ENCODE measurements around the gene GBX2.

Gene GBX2

GRCh38 chr2:236211296-236211695 lies 43.1 kb upstream of the GBX2 start:
- Histone ChIP-seq H3K9me3 (ENCODE audit: control extremely low read depth in 1 of 5, control insufficient read depth in 4 of 5, insufficient read depth in 2 of 5, low read depth in 1 of 5, low read length in 4 of 5) (peaks cover 0 to 10% (median 0%) of the 10 kb centered on the region in 5 experiments), H3K27me3 (replicated peaks in 2 of 5; ENCODE audit: control insufficient read depth in 4 of 5, insufficient read depth in 5 of 5, low read length in 4 of 5) (peaks cover 2 to 74% (median 15%) of the 10 kb centered on the region in 5 experiments), H3K4me1 (ENCODE audit: control extremely low read depth in 1 of 4, control insufficient read depth in 4 of 4, insufficient read depth in 4 of 4, low read length in 3 of 4) (no peaks in the 10 kb centered on the region), H3K4me3 (ENCODE audit: control insufficient read depth in 1 of 7, extremely low read depth in 1 of 7, insufficient read depth in 4 of 7, low read depth in 2 of 7, low read length in 6 of 7) (no peak overlapping the region), H3K27ac (ENCODE audit: insufficient read depth in 1 of 2, low read depth in 1 of 2, low read length in 2 of 2, poor library complexity in 1 of 2, severe bottlenecking in 2 of 2) (no peak overlapping the region), H3K36me3 (ENCODE audit: control insufficient read depth in 4 of 4, insufficient read depth in 4 of 4, low read length in 3 of 4) (no peaks in the 10 kb centered on the region)
- CTCF ChIA-PET, result no interaction called here
- 90% methylated on average over 25 of the region's 25 CpGs for WGBS (ENCODE audit: insufficient coverage)
- POLR2A ChIA-PET, result no interaction called here
- DNase-seq, result no peak

- H3K36me3 ChIP-seq (ENCODE audit: control insufficient read depth in 4 of 4, insufficient read depth in 4 of 4, low read length in 3 of 4), result no peaks in the 10 kb centered on the region
- H3K4me1 ChIP-seq (ENCODE audit: control extremely low read depth in 1 of 4, control insufficient read depth in 4 of 4, insufficient read depth in 4 of 4, low read length in 3 of 4), result no peaks in the 10 kb centered on the region
- H3K4me3 ChIP-seq (ENCODE audit: control insufficient read depth in 1 of 7, extremely low read depth in 1 of 7, insufficient read depth in 4 of 7, low read depth in 2 of 7, low read length in 6 of 7), result no peak overlapping the region
- 89% methylated on average over 8 of the region's 8 CpGs for WGBS (ENCODE audit: insufficient coverage)
- H3K27me3 ChIP-seq (replicated peaks in 2 of 5; ENCODE audit: control insufficient read depth in 4 of 5, insufficient read depth in 5 of 5, low read length in 4 of 5), result peaks cover 2 to 70% (median 12%) of the 10 kb centered on the region in 5 experiments
- ChIA-PET CTCF (no interaction called here), POLR2A (no interaction called here)
- no peak overlapping the region for H3K27ac ChIP-seq (ENCODE audit: insufficient read depth in 1 of 2, low read depth in 1 of 2, low read length in 2 of 2, poor library complexity in 1 of 2, severe bottlenecking in 2 of 2)
- H3K9me3 ChIP-seq (ENCODE audit: control extremely low read depth in 1 of 5, control insufficient read depth in 4 of 5, insufficient read depth in 2 of 5, low read depth in 1 of 5, low read length in 4 of 5), result peaks cover 0 to 14% (median 2%) of the 10 kb centered on the region in 5 experiments
- no peak for DNase-seq
Measured at GRCh38 chr2:236210536-236210935, 42.4 kb upstream of the GBX2 start.

GRCh38 chr2:236209996-236210395 lies 41.8 kb upstream of the GBX2 start:
- Histone ChIP-seq H3K27ac (ENCODE audit: insufficient read depth in 1 of 2, low read depth in 1 of 2, low read length in 2 of 2, poor library complexity in 1 of 2, severe bottlenecking in 2 of 2) (no peak overlapping the region), H3K36me3 (ENCODE audit: control insufficient read depth in 4 of 4, insufficient read depth in 4 of 4, low read length in 3 of 4) (no peaks in the 10 kb centered on the region), H3K27me3 (replicated peaks in 2 of 5; ENCODE audit: control insufficient read depth in 4 of 5, insufficient read depth in 5 of 5, low read length in 4 of 5) (peaks cover 2 to 68% (median 10%) of the 10 kb centered on the region in 5 experiments), H3K9me3 (ENCODE audit: control extremely low read depth in 1 of 5, control insufficient read depth in 4 of 5, insufficient read depth in 2 of 5, low read depth in 1 of 5, low read length in 4 of 5) (peaks cover 0 to 17% (median 2%) of the 10 kb centered on the region in 5 experiments), H3K4me3 (ENCODE audit: control insufficient read depth in 1 of 7, extremely low read depth in 1 of 7, insufficient read depth in 4 of 7, low read depth in 2 of 7, low read length in 6 of 7) (no peak overlapping the region), H3K4me1 (ENCODE audit: control extremely low read depth in 1 of 4, control insufficient read depth in 4 of 4, insufficient read depth in 4 of 4, low read length in 3 of 4) (no peaks in the 10 kb centered on the region)
- 86% methylated on average over 4 of the region's 5 CpGs for WGBS (ENCODE audit: insufficient coverage)
- no peak for DNase-seq
- POLR2A ChIA-PET, result no interaction called here
- CTCF ChIA-PET, result no interaction called here

- WGBS (ENCODE audit: insufficient coverage), result 89% methylated on average over 6 of the region's 6 CpGs
- ChIA-PET CTCF (interaction anchor here (0.9 kb wide), 1 partner anchor 9 kb away, joined by 3 read pairs; no protein-coding TSS in a partner anchor), POLR2A (no interaction called here)
Measured at GRCh38 chr2:236209535-236209934, 41.3 kb upstream of the GBX2 start.

GRCh38 chr2:236208019-236208926 lies 40.1 kb upstream of the GBX2 start:
- WGBS (ENCODE audit: insufficient coverage), result 83% methylated on average over 21 of the region's 28 CpGs
- H3K4me3 ChIP-seq (ENCODE audit: control insufficient read depth in 1 of 7, extremely low read depth in 1 of 7, insufficient read depth in 4 of 7, low read depth in 2 of 7, low read length in 6 of 7), result no peak overlapping the region
- ChIA-PET CTCF (no interaction called here), POLR2A (no interaction called here)
- H3K36me3 ChIP-seq (ENCODE audit: control insufficient read depth in 4 of 4, insufficient read depth in 4 of 4, low read length in 3 of 4), result no peaks in the 10 kb centered on the region
- H3K9me3 ChIP-seq (ENCODE audit: control extremely low read depth in 1 of 5, control insufficient read depth in 4 of 5, insufficient read depth in 2 of 5, low read depth in 1 of 5, low read length in 4 of 5), result peaks cover 0 to 19% (median 3%) of the 10 kb centered on the region in 5 experiments
- H3K27ac ChIP-seq (ENCODE audit: insufficient read depth in 1 of 2, low read depth in 1 of 2, low read length in 2 of 2, poor library complexity in 1 of 2, severe bottlenecking in 2 of 2), result no peak overlapping the region
- no peak for DNase-seq
- H3K27me3 ChIP-seq (replicated peaks in 2 of 5; ENCODE audit: control insufficient read depth in 4 of 5, insufficient read depth in 5 of 5, low read length in 4 of 5), result peaks cover 0 to 54% (median 5%) of the 10 kb centered on the region in 5 experiments
- no peaks in the 10 kb centered on the region for H3K4me1 ChIP-seq (ENCODE audit: control extremely low read depth in 1 of 4, control insufficient read depth in 4 of 4, insufficient read depth in 4 of 4, low read length in 3 of 4)

More at GRCh38 chr2:236209535-236209934, 41.3 kb upstream of the GBX2 start:
- Histone ChIP-seq H3K36me3 (ENCODE audit: control insufficient read depth in 4 of 4, insufficient read depth in 4 of 4, low read length in 3 of 4) (no peaks in the 10 kb centered on the region), H3K27ac (ENCODE audit: insufficient read depth in 1 of 2, low read depth in 1 of 2, low read length in 2 of 2, poor library complexity in 1 of 2, severe bottlenecking in 2 of 2) (no peak overlapping the region), H3K27me3 (replicated peaks in 2 of 5; ENCODE audit: control insufficient read depth in 4 of 5, insufficient read depth in 5 of 5, low read length in 4 of 5) (peaks cover 2 to 63% (median 8%) of the 10 kb centered on the region in 5 experiments), H3K9me3 (ENCODE audit: control extremely low read depth in 1 of 5, control insufficient read depth in 4 of 5, insufficient read depth in 2 of 5, low read depth in 1 of 5, low read length in 4 of 5) (peaks cover 0 to 19% (median 3%) of the 10 kb centered on the region in 5 experiments), H3K4me1 (ENCODE audit: control extremely low read depth in 1 of 4, control insufficient read depth in 4 of 4, insufficient read depth in 4 of 4, low read length in 3 of 4) (no peaks in the 10 kb centered on the region), H3K4me3 (ENCODE audit: control insufficient read depth in 1 of 7, extremely low read depth in 1 of 7, insufficient read depth in 4 of 7, low read depth in 2 of 7, low read length in 6 of 7) (no peak overlapping the region)
- no peak for DNase-seq

GRCh38 chr2:236207472-236207871 lies 39.3 kb upstream of the GBX2 start:
- H3K4me3 ChIP-seq (ENCODE audit: control insufficient read depth in 1 of 7, extremely low read depth in 1 of 7, insufficient read depth in 4 of 7, low read depth in 2 of 7, low read length in 6 of 7), result no peak overlapping the region

More at GRCh38 chr2:236207472-236207871, 39.3 kb upstream of the GBX2 start:
- no peaks in the 10 kb centered on the region for H3K4me1 ChIP-seq (ENCODE audit: control extremely low read depth in 1 of 4, control insufficient read depth in 4 of 4, insufficient read depth in 4 of 4, low read length in 3 of 4)
- POLR2A ChIA-PET, result no interaction called here
- peaks cover 0 to 46% (median 5%) of the 10 kb centered on the region in 5 experiments for H3K27me3 ChIP-seq (replicated peaks in 2 of 5; ENCODE audit: control insufficient read depth in 4 of 5, insufficient read depth in 5 of 5, low read length in 4 of 5)
- peaks cover 0 to 19% (median 3%) of the 10 kb centered on the region in 5 experiments for H3K9me3 ChIP-seq (ENCODE audit: control extremely low read depth in 1 of 5, control insufficient read depth in 4 of 5, insufficient read depth in 2 of 5, low read depth in 1 of 5, low read length in 4 of 5)
- WGBS (ENCODE audit: insufficient coverage), result 83% methylated on average over 9 of the region's 11 CpGs
- CTCF ChIA-PET, result interaction anchor here (0.6 kb wide), 1 partner anchor 511 kb away, joined by 3 read pairs; no protein-coding TSS in a partner anchor
- no peak for DNase-seq
- H3K36me3 ChIP-seq (ENCODE audit: control insufficient read depth in 4 of 4, insufficient read depth in 4 of 4, low read length in 3 of 4), result no peaks in the 10 kb centered on the region
- no peak overlapping the region for H3K27ac ChIP-seq (ENCODE audit: insufficient read depth in 1 of 2, low read depth in 1 of 2, low read length in 2 of 2, poor library complexity in 1 of 2, severe bottlenecking in 2 of 2)
